ENCODE data around the gene ATG2B.

DNA sequence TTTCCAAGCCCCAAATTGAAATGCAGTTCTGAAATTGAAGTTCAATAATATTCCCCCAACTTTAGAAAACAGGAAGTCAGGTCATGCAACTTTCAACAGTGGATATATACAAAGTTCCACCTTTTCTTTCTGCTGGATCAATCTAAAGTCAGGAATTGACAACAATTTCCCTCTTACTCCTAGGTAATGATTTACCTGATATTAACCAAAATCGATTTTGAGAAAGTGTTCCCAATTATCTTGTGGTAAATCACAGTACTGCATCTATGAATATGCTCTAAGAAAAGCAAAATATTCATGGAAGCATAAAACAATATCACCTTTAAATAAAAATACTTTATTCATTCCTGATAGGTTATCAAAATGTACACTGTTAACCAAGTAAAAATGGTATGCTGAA lies 78.7 kb downstream of the ATG2B start:
- TF ChIP-seq, protein P1, sequence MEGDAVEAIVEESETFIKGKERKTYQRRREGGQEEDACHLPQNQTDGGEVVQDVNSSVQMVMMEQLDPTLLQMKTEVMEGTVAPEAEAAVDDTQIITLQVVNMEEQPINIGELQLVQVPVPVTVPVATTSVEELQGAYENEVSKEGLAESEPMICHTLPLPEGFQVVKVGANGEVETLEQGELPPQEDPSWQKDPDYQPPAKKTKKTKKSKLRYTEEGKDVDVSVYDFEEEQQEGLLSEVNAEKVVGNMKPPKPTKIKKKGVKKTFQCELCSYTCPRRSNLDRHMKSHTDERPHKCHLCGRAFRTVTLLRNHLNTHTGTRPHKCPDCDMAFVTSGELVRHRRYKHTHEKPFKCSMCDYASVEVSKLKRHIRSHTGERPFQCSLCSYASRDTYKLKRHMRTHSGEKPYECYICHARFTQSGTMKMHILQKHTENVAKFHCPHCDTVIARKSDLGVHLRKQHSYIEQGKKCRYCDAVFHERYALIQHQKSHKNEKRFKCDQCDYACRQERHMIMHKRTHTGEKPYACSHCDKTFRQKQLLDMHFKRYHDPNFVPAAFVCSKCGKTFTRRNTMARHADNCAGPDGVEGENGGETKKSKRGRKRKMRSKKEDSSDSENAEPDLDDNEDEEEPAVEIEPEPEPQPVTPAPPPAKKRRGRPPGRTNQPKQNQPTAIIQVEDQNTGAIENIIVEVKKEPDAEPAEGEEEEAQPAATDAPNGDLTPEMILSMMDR (conservative IDR thresholded peaks at IDR 0.05; ENCODE audit: low read depth, low read length), result no peak
- TF ChIP-seq POLR2A (IDR thresholded peaks at IDR 0.05; ENCODE audit: low read depth, low read length), result no peak
- TF ChIP-seq CEBPB (IDR thresholded peaks at IDR 0.05; ENCODE audit: low read depth, low read length), result no peak
- TF ChIP-seq RAD21 (IDR thresholded peaks at IDR 0.05; ENCODE audit: low read length), result no peak
- TF ChIP-seq SMC3 (IDR thresholded peaks at IDR 0.05; ENCODE audit: low read depth, low read length), result no peak
- TF ChIP-seq, protein P2, sequence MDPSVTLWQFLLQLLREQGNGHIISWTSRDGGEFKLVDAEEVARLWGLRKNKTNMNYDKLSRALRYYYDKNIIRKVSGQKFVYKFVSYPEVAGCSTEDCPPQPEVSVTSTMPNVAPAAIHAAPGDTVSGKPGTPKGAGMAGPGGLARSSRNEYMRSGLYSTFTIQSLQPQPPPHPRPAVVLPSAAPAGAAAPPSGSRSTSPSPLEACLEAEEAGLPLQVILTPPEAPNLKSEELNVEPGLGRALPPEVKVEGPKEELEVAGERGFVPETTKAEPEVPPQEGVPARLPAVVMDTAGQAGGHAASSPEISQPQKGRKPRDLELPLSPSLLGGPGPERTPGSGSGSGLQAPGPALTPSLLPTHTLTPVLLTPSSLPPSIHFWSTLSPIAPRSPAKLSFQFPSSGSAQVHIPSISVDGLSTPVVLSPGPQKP (IDR thresholded peaks at IDR 0.05; ENCODE audit: borderline replicate concordance, low read depth, low read length), result no peak
- no peak for TF ChIP-seq RFX5 (IDR thresholded peaks at IDR 0.05; ENCODE audit: low read depth, low read length)
- TF ChIP-seq, protein P3, sequence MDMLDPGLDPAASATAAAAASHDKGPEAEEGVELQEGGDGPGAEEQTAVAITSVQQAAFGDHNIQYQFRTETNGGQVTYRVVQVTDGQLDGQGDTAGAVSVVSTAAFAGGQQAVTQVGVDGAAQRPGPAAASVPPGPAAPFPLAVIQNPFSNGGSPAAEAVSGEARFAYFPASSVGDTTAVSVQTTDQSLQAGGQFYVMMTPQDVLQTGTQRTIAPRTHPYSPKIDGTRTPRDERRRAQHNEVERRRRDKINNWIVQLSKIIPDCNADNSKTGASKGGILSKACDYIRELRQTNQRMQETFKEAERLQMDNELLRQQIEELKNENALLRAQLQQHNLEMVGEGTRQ (IDR thresholded peaks at IDR 0.05; ENCODE audit: low read depth, low read length), result no peak
- TF ChIP-seq MAZ (IDR thresholded peaks at IDR 0.05; ENCODE audit: borderline replicate concordance, low read depth, low read length), result no peak
- TF ChIP-seq MXI1 (IDR thresholded peaks at IDR 0.05; ENCODE audit: borderline replicate concordance, low read depth, low read length), result no peak
- TF ChIP-seq BHLHE40 (IDR thresholded peaks at IDR 0.05; ENCODE audit: low read depth, low read length), result no peak
- TF ChIP-seq RCOR1 (IDR thresholded peaks at IDR 0.05; ENCODE audit: insufficient replicate concordance, low read length), result no peak
- no peak for TF ChIP-seq FOS (IDR thresholded peaks at IDR 0.05; ENCODE audit: low read depth, low read length)
- TF ChIP-seq CHD1 (IDR thresholded peaks at IDR 0.05; ENCODE audit: low read depth, low read length), result no peak

All from IMR-90 (cell line).